ENCODE measurements around the gene RAPGEF5.

Gene RAPGEF5

DNA sequence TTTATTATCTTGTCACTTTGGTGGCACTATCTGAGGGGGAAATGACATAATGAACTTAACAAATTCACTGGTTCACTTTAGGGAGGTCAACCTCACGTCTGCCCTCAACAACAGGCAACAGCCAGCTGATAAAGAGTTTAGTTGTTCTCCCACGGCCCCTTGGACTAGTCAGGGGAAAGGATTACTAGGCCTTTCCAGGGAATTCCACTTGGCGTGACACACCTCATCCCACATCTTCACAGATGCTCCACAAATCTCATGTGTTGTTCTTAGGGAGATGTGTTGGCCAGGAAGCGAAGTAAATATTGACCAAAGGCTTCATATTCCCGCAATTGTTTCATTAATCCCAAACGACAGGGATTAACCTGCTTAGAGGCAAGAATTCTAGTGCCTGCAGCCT, 227.8 kb downstream of the RAPGEF5 start:
- TF ChIP-seq, protein P1, sequence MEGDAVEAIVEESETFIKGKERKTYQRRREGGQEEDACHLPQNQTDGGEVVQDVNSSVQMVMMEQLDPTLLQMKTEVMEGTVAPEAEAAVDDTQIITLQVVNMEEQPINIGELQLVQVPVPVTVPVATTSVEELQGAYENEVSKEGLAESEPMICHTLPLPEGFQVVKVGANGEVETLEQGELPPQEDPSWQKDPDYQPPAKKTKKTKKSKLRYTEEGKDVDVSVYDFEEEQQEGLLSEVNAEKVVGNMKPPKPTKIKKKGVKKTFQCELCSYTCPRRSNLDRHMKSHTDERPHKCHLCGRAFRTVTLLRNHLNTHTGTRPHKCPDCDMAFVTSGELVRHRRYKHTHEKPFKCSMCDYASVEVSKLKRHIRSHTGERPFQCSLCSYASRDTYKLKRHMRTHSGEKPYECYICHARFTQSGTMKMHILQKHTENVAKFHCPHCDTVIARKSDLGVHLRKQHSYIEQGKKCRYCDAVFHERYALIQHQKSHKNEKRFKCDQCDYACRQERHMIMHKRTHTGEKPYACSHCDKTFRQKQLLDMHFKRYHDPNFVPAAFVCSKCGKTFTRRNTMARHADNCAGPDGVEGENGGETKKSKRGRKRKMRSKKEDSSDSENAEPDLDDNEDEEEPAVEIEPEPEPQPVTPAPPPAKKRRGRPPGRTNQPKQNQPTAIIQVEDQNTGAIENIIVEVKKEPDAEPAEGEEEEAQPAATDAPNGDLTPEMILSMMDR (IDR thresholded peaks at IDR 0.05; ENCODE audit: unreplicated experiment in 3 of 3): no peak
- peaks cover 7% of the 10 kb centered on the region for H3K4me1 Mint-ChIP-seq
- peaks cover 9% of the 10 kb centered on the region for H3K27me3 Mint-ChIP-seq (ENCODE audit: low read depth)
- H3K36me3 Mint-ChIP-seq (ENCODE audit: low read depth): no peaks in the 10 kb centered on the region
- no peaks in the 10 kb centered on the region for H3K9me3 Mint-ChIP-seq
- H3K4me3 Mint-ChIP-seq: no peak overlapping the region
- H3K27ac Mint-ChIP-seq: no peak overlapping the region

DNA sequence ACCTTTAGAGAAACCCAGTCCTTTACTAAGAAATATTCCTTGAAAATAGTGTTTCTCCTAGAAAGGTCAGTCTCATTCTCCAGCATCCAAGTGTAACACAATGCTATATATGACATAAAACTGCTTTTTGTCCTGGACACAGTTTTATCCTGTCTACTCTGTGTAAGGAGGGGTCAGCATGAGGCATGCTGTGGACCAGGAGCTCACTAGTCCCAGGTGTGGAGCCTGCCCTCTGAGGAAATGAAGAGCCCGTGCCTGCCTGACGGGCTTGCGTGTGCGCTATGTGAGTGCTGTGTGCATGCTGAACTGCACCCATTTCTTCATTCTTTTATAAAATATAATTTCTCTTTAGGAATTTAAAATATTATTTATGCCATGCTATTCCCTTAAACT, 228.4 kb downstream of the RAPGEF5 start:
- no peak overlapping the region for H3K4me3 Mint-ChIP-seq
- no peaks in the 10 kb centered on the region for H3K36me3 Mint-ChIP-seq (ENCODE audit: low read depth)
- peaks cover 6% of the 10 kb centered on the region for H3K27me3 Mint-ChIP-seq (ENCODE audit: low read depth)
- TF ChIP-seq, protein P1 (IDR thresholded peaks at IDR 0.05; ENCODE audit: unreplicated experiment in 3 of 3): no peak
- no peak overlapping the region for H3K27ac Mint-ChIP-seq
- H3K9me3 Mint-ChIP-seq: no peaks in the 10 kb centered on the region
- peaks cover 7% of the 10 kb centered on the region for H3K4me1 Mint-ChIP-seq

DNA sequence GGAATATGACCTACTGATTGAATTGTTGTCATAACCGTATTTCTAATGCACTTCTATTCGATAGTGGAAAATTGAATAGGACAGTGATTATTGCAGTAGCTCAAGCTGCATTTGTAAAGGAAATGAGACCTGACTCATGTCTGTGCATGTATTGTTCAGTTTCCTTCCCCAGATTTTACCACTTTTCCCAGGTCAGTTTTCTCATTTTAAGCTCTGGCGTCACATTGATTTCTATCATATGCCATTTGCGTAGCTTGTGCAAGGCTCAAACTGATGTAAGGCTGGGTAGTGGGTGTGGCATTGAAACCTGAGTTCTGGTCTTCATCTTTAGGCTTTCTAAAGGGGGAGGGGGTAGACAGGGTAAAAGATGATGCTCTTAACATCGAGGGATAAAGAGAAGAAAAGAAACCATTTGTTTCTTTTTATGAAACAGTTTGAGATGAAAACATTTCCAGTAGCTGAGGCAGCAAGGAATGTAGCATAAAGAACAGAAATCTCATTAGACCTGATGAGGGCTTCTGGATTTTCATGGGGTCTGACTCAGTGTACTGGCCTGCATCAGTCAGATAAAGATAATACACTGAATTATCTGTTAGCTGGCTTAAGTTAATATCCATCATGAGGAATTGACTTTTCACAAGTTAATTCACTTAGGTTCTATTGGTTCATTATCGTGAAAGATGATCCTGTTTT, 229.0 kb downstream of the RAPGEF5 start:
- Mint-ChIP-seq H3K27me3 (ENCODE audit: low read depth) (peaks cover 3% of the 10 kb centered on the region), H3K9me3 (no peaks in the 10 kb centered on the region), H3K27ac (no peak overlapping the region), H3K4me1 (peaks cover 7% of the 10 kb centered on the region), H3K36me3 (ENCODE audit: low read depth) (no peaks in the 10 kb centered on the region), H3K4me3 (no peak overlapping the region)
- TF ChIP-seq, protein P1 (IDR thresholded peaks at IDR 0.05; ENCODE audit: unreplicated experiment in 3 of 3): no peak

DNA sequence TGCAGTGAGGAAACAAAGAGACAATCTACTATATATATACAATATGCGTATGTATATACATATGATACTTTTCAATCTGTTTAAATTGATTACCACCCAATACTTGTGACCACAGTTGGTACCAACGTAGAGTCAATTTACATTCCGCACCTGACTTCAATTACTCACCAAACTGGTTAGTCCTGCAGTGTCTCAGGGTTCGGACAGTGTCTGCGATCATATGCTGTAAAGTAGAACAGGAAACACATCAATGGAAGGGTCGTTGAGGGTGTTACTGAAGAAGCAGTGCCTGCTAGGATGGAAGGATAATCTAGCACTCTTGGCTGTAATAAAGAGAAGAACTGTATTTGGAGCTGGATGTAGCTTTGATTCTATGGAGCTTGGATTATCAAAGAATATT, 231.5 kb downstream of the RAPGEF5 start:
- H3K27ac Mint-ChIP-seq: peak overlapping the region; percentile 34 to 78 (median 72)

DNA sequence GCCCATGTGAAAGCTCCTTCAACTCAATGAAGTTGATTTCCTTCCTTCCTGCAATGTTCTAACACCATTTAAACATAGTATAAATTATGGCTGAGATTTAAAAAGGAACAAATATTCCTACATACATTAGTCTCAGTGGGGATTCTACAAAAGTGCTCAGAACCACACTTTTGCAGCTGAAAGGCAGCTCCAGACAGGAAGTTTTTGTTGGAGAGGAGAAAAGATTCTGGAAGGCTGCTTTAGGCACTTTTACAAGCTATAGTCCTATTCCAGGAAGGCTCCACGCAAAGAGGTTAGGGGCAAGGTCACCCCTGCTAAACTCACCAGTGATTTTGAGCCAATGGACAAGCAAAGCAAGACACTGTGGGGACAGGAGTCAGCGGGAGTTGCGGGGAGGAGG, 232.0 kb downstream of the RAPGEF5 start:
- Mint-ChIP-seq H3K27me3 (ENCODE audit: low read depth) (peaks cover 17% of the 10 kb centered on the region), H3K27ac (peak overlapping the region; percentile 34 to 78 (median 72)), H3K4me1 (peaks cover 7% of the 10 kb centered on the region), H3K9me3 (no peaks in the 10 kb centered on the region), H3K36me3 (ENCODE audit: low read depth) (peaks cover 6% of the 10 kb centered on the region), H3K4me3 (no peak overlapping the region)
- TF ChIP-seq, protein P1 (IDR thresholded peaks at IDR 0.05; ENCODE audit: unreplicated experiment in 3 of 3): no peak

More for the DNA sequence above, 231.5 kb downstream of the RAPGEF5 start:
- H3K27me3 Mint-ChIP-seq (ENCODE audit: low read depth): peaks cover 13% of the 10 kb centered on the region
- H3K4me1 Mint-ChIP-seq: peaks cover 7% of the 10 kb centered on the region
- H3K9me3 Mint-ChIP-seq: no peaks in the 10 kb centered on the region
- H3K36me3 Mint-ChIP-seq (ENCODE audit: low read depth): peaks cover 6% of the 10 kb centered on the region
- TF ChIP-seq, protein P1 (IDR thresholded peaks at IDR 0.05; ENCODE audit: unreplicated experiment in 3 of 3): no peak
- H3K4me3 Mint-ChIP-seq: no peak overlapping the region

DNA sequence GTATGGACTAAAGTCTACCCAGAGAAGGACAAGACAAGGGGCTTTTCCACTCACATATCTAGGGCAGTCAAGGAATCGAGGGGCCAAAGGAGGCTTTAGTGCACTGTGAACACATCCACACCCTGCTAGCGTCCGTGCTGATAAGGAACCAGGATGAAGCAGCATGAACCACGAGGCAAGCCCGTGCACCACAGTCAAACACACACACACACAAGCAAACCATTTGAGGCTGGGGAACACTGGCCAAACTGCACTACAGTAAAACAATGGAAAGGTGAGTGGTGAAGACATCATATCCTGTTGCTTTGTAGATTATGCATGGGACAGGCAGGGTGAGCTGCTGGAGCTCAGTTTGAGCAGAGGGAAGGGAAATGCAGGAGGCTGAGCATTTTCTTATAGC, 233.8 kb downstream of the RAPGEF5 start:
- Mint-ChIP-seq H3K36me3 (ENCODE audit: low read depth) (peaks cover 6% of the 10 kb centered on the region), H3K4me1 (peaks cover 7% of the 10 kb centered on the region), H3K27ac (no peak overlapping the region), H3K4me3 (no peak overlapping the region), H3K9me3 (no peaks in the 10 kb centered on the region), H3K27me3 (ENCODE audit: low read depth) (peaks cover 24% of the 10 kb centered on the region)
- TF ChIP-seq, protein P1 (IDR thresholded peaks at IDR 0.05; ENCODE audit: unreplicated experiment in 3 of 3): no peak
